Prostate gland (tissue), 2 donors: Measurements from ENCODE around the gene SLC41A1.

Experiments
- POLR2A ChIP-seq: fragments of 450-650 bp; IDR thresholded peaks from one replicate; pipeline ENCODE4 v1.6.1; 2016; ENCODE audit warnings: antibody characterized with exemption, mild to moderate bottlenecking
- POLR2AphosphoS5 ChIP-seq: sonication (generic); formaldehyde crosslinking; IDR thresholded peaks from one replicate; pipeline ENCODE4 v1.6.1; 2017; ENCODE audit warnings: antibody characterized with exemption
- TF ChIP-seq, protein P1 (sequence below), 4 experiments: fragments of 200-600 bp in 2 of 4; fragments of 450-650 bp in 2 of 4; sonication (generic) in 2 of 4; IDR thresholded peaks; 1 replicate in 3 of 4; 2 replicates in 1 of 4; pipeline ENCODE4 v1.5.1; 2016 to 2019; ENCODE audit warnings: antibody characterized with exemption in 4 of 4, mild to moderate bottlenecking in 2 of 4, moderate library complexity in 2 of 4

DNA sequence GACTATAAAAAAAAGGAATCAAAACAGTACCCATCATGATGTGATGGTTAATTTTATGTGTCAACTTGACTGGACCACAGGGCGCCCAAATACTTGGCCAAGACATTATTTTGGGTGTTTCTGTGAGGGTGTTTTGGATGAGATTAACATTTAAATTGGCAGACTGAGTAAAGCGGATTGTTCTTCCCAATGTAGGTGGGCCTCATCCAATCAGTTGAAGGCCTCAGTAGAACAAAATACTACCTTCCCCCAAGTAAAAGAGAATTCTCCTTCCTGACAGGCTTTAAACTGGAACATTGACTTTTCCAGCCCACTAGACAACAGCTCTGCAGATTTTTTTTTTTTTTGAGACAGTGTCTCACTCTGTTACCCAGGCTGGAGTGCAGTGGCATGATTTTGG is 48.4 kb downstream of the SLC41A1 start:
- no peak for TF ChIP-seq POLR2A
- TF ChIP-seq, protein P1, sequence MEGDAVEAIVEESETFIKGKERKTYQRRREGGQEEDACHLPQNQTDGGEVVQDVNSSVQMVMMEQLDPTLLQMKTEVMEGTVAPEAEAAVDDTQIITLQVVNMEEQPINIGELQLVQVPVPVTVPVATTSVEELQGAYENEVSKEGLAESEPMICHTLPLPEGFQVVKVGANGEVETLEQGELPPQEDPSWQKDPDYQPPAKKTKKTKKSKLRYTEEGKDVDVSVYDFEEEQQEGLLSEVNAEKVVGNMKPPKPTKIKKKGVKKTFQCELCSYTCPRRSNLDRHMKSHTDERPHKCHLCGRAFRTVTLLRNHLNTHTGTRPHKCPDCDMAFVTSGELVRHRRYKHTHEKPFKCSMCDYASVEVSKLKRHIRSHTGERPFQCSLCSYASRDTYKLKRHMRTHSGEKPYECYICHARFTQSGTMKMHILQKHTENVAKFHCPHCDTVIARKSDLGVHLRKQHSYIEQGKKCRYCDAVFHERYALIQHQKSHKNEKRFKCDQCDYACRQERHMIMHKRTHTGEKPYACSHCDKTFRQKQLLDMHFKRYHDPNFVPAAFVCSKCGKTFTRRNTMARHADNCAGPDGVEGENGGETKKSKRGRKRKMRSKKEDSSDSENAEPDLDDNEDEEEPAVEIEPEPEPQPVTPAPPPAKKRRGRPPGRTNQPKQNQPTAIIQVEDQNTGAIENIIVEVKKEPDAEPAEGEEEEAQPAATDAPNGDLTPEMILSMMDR (IDR thresholded peaks at IDR 0.05) = no peak
- no peak for TF ChIP-seq POLR2AphosphoS5
